Tibial nerve (tissue), 4 donors: ENCODE results near the gene MDFIC.

Experiments
- CTCF ChIP-seq, 5 experiments: fragments of 200-600 bp in 3 of 5; fragments of 450-650 bp in 2 of 5; sonication (generic) in 3 of 5; IDR thresholded peaks; one replicate each; pipeline ENCODE4 v1.5.1; 2016 to 2019; ENCODE audit warnings: antibody characterized with exemption in 5 of 5, mild to moderate bottlenecking in 3 of 5, moderate library complexity in 2 of 5
- EP300 ChIP-seq, 2 donors: sonication (generic); formaldehyde crosslinking; IDR thresholded peaks; one replicate each; pipeline ENCODE4 v1.6.1; 2017; ENCODE audit warnings: antibody characterized with exemption in 2 of 2, mild to moderate bottlenecking in 1 of 2
- POLR2A ChIP-seq, 2 donors: fragments of 450-650 bp; IDR thresholded peaks; one replicate each; pipeline ENCODE4 v1.6.1; 2017; ENCODE audit warnings: antibody characterized with exemption in 2 of 2, mild to moderate bottlenecking in 2 of 2, moderate library complexity in 2 of 2

- TF ChIP-seq CTCF (IDR thresholded peaks at IDR 0.05) (no peak), POLR2A (IDR thresholded peaks at IDR 0.05) (no peak), EP300 (IDR thresholded peaks at IDR 0.05) (no peak)
Measured at GRCh38 chr7:115005953-115006352, 84.1 kb downstream of the MDFIC start.
